K562 (cell line): ENCODE data around the gene GNG14. TPM values are rescaled to one million over a fixed set of nuclear protein-coding genes. Genes with fewer than 3 reads are reported as not detected.

Source experiments
- EP400 ChIP-seq: fragments of 450-650 bp; IDR thresholded peaks from 2 replicates; pipeline ENCODE4 v1.6.1; 2017; ENCODE audit warnings: antibody characterized with exemption, mild to moderate bottlenecking, moderate library complexity
- KAT7 ChIP-seq: sonication (generic); formaldehyde crosslinking; IDR thresholded peaks from 2 replicates; pipeline ENCODE4 v1.8.0; 2022; ENCODE audit warnings: missing genetic modification reagents, mild to moderate bottlenecking, borderline replicate concordance
- MCM2 ChIP-seq: fragments of 450-650 bp; IDR thresholded peaks from 2 replicates; pipeline ENCODE4 v1.6.1; 2017; ENCODE audit warnings: low read depth, mild to moderate bottlenecking
- REST ChIP-seq, 2 experiments: fragments of 450-650 bp; formaldehyde crosslinking in 1 of 2; IDR thresholded peaks; 2 replicates each; pipeline versions ENCODE4 v1.4.0 to v1.6.1; 2014 to 2020; ENCODE audit warnings: mild to moderate bottlenecking in 2 of 2, borderline replicate concordance in 1 of 2, low read depth in 1 of 2
- polyA plus RNA-seq, 8 experiments: library from polyadenylated mRNA; depleted of rRNA in 4 of 8; stranded (reverse) in 5 of 8; unstranded in 3 of 8; fragments of >200 nt; fragmentation: Nextera tagmentation in 2 of 8; fragmentation: Illumina TruSeq in 1 of 8; extraction: Ambion mirVana in 2 of 8; extraction: Trizol in 1 of 8; gene quantifications; 2 replicates each; pipeline versions ENCODE4 v1.2.1 to v1.2.3, GENCODE V29; 2011 to 2014; ENCODE audit warnings: inconsistent platforms in 1 of 8, missing spikeins in 1 of 8
- total RNA-seq, 7 experiments: library from RNA; depleted of rRNA in 6 of 7; stranded (reverse); fragments of >200 nt in 6 of 7; fragmentation: Illumina TruSeq in 2 of 7; extraction: Trizol in 2 of 7; gene quantifications; 2 replicates each; pipeline versions ENCODE4 v1.2.1 to v1.2.3, GENCODE V29; 2011 to 2021; ENCODE audit warnings: low replicate concordance in 1 of 7
- TF ChIP-seq, protein P1 (sequence below): fragments of 250-450 bp; sonication (Bioruptor Pico); IDR thresholded peaks from 2 replicates; pipeline ENCODE4 v1.4.0; 2020; ENCODE audit warnings: mild to moderate bottlenecking, moderate library complexity
- TF ChIP-seq, protein P2 (sequence below): IDR thresholded peaks from 2 replicates; pipeline ENCODE4 v1.6.1; 2011; ENCODE audit not compliant: insufficient read length; ENCODE audit errors: extremely low read depth
- TF ChIP-seq, protein P3 (sequence below): sonication (generic); formaldehyde crosslinking; IDR thresholded peaks from 2 replicates; pipeline ENCODE4 v1.8.0; 2023; ENCODE audit warnings: missing genetic modification reagents, mild to moderate bottlenecking, borderline replicate concordance

Gene GNG14
- total and polyA plus RNA-seq, 9 of the 15 experiments (the other 6 are each of a cell fraction or from before 2014, with no cell fraction given) = not detected

GRCh38 chr19:12669270-12670158 is 18.3 kb upstream of the GNG14 start (continued):
- TF ChIP-seq, protein P1, sequence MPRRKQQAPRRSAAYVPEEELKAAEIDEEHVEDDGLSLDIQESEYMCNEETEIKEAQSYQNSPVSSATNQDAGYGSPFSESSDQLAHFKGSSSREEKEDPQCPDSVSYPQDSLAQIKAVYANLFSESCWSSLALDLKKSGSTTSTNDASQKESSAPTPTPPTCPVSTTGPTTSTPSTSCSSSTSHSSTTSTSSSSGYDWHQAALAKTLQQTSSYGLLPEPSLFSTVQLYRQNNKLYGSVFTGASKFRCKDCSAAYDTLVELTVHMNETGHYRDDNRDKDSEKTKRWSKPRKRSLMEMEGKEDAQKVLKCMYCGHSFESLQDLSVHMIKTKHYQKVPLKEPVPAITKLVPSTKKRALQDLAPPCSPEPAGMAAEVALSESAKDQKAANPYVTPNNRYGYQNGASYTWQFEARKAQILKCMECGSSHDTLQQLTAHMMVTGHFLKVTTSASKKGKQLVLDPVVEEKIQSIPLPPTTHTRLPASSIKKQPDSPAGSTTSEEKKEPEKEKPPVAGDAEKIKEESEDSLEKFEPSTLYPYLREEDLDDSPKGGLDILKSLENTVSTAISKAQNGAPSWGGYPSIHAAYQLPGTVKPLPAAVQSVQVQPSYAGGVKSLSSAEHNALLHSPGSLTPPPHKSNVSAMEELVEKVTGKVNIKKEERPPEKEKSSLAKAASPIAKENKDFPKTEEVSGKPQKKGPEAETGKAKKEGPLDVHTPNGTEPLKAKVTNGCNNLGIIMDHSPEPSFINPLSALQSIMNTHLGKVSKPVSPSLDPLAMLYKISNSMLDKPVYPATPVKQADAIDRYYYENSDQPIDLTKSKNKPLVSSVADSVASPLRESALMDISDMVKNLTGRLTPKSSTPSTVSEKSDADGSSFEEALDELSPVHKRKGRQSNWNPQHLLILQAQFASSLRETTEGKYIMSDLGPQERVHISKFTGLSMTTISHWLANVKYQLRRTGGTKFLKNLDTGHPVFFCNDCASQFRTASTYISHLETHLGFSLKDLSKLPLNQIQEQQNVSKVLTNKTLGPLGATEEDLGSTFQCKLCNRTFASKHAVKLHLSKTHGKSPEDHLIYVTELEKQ = no peak
- TF ChIP-seq, protein P2, sequence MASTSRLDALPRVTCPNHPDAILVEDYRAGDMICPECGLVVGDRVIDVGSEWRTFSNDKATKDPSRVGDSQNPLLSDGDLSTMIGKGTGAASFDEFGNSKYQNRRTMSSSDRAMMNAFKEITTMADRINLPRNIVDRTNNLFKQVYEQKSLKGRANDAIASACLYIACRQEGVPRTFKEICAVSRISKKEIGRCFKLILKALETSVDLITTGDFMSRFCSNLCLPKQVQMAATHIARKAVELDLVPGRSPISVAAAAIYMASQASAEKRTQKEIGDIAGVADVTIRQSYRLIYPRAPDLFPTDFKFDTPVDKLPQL = no peak
- TF ChIP-seq MCM2 = no peak
- TF ChIP-seq REST (IDR thresholded peaks at IDR 0.05; ENCODE audit: borderline replicate concordance) = no peak
- TF ChIP-seq REST (CRISPR knock-in tag; IDR thresholded peaks at IDR 0.05; ENCODE audit: low read depth) = peak; percentile 71
- TF ChIP-seq, protein P3, sequence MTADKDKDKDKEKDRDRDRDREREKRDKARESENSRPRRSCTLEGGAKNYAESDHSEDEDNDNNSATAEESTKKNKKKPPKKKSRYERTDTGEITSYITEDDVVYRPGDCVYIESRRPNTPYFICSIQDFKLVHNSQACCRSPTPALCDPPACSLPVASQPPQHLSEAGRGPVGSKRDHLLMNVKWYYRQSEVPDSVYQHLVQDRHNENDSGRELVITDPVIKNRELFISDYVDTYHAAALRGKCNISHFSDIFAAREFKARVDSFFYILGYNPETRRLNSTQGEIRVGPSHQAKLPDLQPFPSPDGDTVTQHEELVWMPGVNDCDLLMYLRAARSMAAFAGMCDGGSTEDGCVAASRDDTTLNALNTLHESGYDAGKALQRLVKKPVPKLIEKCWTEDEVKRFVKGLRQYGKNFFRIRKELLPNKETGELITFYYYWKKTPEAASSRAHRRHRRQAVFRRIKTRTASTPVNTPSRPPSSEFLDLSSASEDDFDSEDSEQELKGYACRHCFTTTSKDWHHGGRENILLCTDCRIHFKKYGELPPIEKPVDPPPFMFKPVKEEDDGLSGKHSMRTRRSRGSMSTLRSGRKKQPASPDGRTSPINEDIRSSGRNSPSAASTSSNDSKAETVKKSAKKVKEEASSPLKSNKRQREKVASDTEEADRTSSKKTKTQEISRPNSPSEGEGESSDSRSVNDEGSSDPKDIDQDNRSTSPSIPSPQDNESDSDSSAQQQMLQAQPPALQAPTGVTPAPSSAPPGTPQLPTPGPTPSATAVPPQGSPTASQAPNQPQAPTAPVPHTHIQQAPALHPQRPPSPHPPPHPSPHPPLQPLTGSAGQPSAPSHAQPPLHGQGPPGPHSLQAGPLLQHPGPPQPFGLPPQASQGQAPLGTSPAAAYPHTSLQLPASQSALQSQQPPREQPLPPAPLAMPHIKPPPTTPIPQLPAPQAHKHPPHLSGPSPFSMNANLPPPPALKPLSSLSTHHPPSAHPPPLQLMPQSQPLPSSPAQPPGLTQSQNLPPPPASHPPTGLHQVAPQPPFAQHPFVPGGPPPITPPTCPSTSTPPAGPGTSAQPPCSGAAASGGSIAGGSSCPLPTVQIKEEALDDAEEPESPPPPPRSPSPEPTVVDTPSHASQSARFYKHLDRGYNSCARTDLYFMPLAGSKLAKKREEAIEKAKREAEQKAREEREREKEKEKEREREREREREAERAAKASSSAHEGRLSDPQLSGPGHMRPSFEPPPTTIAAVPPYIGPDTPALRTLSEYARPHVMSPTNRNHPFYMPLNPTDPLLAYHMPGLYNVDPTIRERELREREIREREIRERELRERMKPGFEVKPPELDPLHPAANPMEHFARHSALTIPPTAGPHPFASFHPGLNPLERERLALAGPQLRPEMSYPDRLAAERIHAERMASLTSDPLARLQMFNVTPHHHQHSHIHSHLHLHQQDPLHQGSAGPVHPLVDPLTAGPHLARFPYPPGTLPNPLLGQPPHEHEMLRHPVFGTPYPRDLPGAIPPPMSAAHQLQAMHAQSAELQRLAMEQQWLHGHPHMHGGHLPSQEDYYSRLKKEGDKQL (CRISPR knock-in tag) = no peak
- TF ChIP-seq KAT7 = peak; percentile 52; the same call in 1 of the 2 replicates
- TF ChIP-seq EP400 = peak; percentile 93
